GM18868 (cell line): ENCODE data around the gene HEATR1.
"Not testable (repeated sequence)": the region's sequence is repeated elsewhere in the genome, so short reads cannot be mapped to it uniquely, and the experiment has no call there.

ENCODE experiments used
- ATAC-seq: cut with Tn5 transposase; IDR thresholded peaks from one replicate; pipeline ENCODE4 v1.9.1; 2021; ENCODE audit warnings: mild to moderate bottlenecking, moderate library complexity; ENCODE audit not compliant: unreplicated experiment

HEATR1 gene

GRCh38 chr1:236603991-236604904 is at the start of gene HEATR1:
Gene HEATR1 (minus strand): TSS chr1:236604516. CDS start chr1:236604095, 421 bp downstream.
- peak; percentile 97 for ATAC-seq

GRCh38 chr1:236645016-236645680 is 40.8 kb upstream of the HEATR1 start:
- no peak for ATAC-seq

- ATAC-seq = no peak
These were observed 38.4 kb upstream of the HEATR1 start for GRCh38 chr1:236642763-236643162.

GRCh38 chr1:236639686-236640085 is 35.4 kb upstream of the HEATR1 start:
- no peak for ATAC-seq

DNA sequence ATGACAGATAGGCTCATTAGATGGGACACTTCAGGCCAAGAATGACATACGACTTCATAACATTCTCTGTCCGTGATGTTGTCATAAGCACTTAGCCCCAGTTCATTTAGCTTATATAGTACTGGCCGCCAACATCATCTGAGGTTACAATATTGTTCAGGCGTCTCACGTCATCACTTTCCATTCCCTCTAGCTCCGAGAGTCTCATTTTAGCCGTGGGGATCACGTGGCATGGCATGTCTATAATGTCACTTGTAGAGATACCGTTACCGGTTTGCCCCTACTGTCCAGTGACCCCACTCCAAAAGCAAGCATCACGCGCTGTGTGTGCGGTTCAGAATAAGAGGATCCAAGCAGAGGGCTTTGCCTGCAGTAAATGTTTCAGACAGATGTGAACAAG is 34.6 kb upstream of the HEATR1 start:
- ATAC-seq = no peak

- no peak for ATAC-seq
These were observed 31.7 kb upstream of the HEATR1 start for GRCh38 chr1:236636017-236636416.

- ATAC-seq = no peak
These were observed 23.6 kb upstream of the HEATR1 start for GRCh38 chr1:236627727-236628408.

DNA sequence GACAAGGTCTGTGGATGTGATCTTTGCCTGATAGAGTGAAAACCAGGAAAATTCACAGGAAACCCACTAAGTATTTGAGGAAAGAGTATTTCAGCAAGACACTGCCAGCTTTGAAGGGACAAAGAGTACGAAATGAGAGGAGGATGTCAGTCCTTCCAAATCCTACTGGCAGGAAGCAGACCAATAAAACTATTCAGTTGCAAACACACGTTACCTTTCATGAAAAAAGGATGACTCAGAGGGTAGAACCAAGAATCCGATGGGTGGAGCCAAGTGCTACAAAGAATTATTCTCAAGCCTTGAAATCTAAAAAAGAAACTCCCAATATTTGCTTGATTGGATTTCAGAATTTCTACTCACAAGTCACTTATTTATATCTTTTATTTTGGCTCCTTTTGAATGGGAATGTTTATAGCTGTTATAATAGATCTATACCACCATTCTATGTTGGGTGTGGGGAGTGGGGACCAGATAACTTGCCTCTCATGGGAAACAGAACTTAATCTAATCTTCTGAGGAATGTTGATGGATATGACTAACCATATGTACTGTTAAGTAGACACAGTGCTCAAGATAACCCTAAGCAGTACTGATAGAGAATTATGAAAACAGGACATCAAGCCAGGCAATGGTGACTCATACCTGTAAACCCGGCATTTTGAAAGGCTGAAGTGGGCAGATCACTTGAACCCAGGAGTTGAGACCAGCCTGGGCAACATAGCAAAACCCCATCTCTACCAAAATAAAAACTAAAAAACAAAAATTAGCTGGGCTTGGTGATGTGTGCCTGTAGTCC is 19.3 kb upstream of the HEATR1 start:
- no peak for ATAC-seq

DNA sequence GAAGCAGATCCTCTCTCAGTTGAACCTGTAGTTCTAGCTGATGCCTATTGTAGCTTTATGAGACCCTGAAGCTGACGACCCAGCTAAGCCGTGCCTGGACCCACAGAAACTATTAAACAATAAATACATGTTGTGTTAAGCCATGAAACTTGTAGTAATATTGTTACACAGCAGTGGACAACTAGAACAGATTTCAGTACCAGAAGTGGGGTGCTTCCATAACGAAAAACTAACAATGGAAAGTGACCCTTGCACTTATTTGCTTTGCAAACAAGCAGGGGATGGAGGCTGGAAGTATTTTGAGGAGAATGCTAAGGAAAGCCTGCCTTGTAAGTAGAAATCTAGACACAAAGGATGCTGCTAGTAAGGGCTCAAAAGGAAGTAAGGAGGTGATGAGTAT is 18.1 kb upstream of the HEATR1 start:
- no peak for ATAC-seq

GRCh38 chr1:236619398-236619797 is 15.1 kb upstream of the HEATR1 start:
- ATAC-seq = no peak

- ATAC-seq = no peak
These were observed 14.2 kb upstream of the HEATR1 start for GRCh38 chr1:236618507-236618906.

- ATAC-seq = no peak
These were observed 11.3 kb upstream of the HEATR1 start for GRCh38 chr1:236615399-236616148.

DNA sequence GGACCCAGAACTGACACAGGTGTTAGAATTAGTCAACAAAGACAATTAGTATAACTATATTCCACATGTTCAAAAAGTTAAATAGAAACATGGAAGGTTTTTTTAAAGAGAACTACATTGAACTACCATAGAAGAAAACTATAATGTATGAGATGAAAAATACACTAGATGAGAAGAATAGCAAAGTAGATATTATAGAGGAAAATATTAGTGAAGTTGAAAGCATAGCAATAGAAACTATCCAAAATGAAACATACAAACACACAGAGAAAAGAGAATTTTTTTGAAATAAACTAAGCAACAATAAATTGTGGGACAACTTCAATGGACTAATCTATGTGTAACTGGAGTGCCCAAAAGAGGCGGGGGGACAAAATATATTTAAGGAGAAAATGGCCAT is 8.0 kb upstream of the HEATR1 start:
- ATAC-seq = no peak

DNA sequence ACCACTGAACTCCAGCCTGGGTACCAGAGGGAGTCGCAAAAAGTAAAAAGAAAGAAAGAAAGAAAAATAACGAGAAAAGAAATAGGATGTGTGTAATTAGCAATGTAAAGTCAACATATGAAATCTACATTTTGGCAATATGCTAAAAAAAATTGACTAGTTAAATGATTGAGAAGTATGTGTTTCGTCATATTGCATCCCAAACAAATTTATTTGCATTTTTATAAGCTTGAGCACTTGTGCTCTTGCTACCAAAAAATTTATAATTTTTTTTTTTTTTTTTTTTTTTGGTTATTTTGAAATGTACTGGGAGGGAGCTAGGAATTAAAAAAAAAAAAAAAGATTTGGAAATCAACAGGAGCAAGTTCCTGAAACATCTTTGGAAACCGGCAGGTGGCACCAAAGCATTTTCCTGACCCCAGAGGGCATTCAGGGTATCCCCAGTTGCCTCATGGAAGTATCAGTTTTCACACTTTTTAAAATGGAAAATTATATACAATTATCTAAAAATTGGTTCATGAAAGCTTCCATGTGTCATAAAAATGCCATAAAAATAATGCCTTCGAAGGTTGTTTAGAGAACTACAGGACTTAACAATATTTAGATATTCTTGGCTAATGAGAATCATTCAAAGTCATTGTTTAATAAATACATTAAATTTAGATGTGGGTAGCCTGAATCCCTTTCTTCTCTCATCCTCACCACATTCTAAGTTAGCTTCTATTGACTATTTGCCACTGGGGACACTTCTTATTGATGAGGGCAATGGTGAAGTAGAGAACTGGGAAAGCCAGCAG is 4.8 kb upstream of the HEATR1 start:
- ATAC-seq = no peak

GRCh38 chr1:236607597-236607996 is 3.3 kb upstream of the HEATR1 start:
- not testable (repeated sequence) for ATAC-seq

GRCh38 chr1:236604905-236605806 is 840 bp upstream of the HEATR1 start:
- no peak for ATAC-seq

GRCh38 chr1:236602171-236602570 is 2.1 kb downstream of the HEATR1 start:
- ATAC-seq = no peak

DNA sequence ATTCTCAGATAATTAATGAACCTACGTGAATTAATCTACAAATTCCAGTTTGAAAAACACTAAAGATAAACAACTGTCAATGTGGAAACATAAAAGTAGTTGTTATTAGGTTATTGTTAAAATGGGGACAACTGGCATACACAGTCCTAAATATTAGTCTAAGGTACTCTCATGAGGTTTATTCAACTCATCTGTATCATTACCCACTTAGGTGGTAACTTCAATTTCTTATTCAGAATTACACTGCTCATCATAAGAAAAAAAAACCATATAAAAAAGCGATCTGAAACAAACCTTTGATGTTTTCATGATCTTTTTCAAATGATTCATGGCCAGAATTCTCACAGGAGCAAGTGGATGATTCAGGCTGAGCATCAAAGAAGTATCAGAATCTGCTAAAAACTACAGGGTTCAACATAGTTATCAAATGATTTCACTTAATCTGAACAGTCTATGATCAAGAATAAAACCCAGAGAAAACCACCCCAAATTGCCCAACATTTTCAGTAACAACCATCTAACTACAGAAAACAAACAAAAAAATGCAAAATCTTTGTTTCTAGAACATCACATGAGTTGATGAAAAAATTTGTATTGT is 13.7 kb downstream of the HEATR1 start:
- no peak for ATAC-seq
